ENCODE measurements around the gene SEMA4D. TPM values are rescaled to one million over a fixed set of nuclear protein-coding genes. Genes with fewer than 3 reads are reported as not detected.

The SEMA4D gene
- total and polyA plus RNA-seq, 5 experiments from 2014 or later, result 154 to 573 (median 359) TPM

- ATAC-seq (no peak), DNase-seq (peak in 1 of 10 donors; percentile 60)
- POLR2A ChIA-PET, result interaction anchor here (0.6 kb wide), 1 partner anchor 32 kb away, joined by 3 read pairs; no protein-coding TSS in a partner anchor
- Mint-ChIP-seq H3K27ac (peak overlapping the region in 8 of 10 donors; percentile 41 to 87 (median 72)), H3K4me3 (peak overlapping the region in 1 of 10 donors; percentile 28), H3K4me1 (peaks cover 7 to 28% (median 14%) of the 10 kb centered on the region in 4 donors), H3K36me3 (no peaks in the 10 kb centered on the region), H3K27me3 (no peaks in the 10 kb centered on the region), H3K9me3 (peaks cover 0 to 2% (median 0%) of the 10 kb centered on the region in 9 donors)
Measured at GRCh38 chr9:89367726-89368437, 130.0 kb downstream of the SEMA4D start.

- no peaks in the 10 kb centered on the region for H3K27me3 Mint-ChIP-seq
- peak in 1 of 10 donors; percentile 34 for DNase-seq
- no peak for ATAC-seq
- peaks cover 0 to 1% (median 0%) of the 10 kb centered on the region in 3 donors for H3K36me3 Mint-ChIP-seq
- peak overlapping the region in 4 of 10 donors; percentile 53 to 72 (median 61) for H3K27ac Mint-ChIP-seq
- H3K4me1 Mint-ChIP-seq, result peaks cover 6 to 22% (median 13%) of the 10 kb centered on the region in 4 donors
- POLR2A ChIA-PET, result interaction anchor here (0.6 kb wide), 1 partner anchor 32 kb away, joined by 3 read pairs; no protein-coding TSS in a partner anchor
- peaks cover 0 to 2% (median 0%) of the 10 kb centered on the region in 9 donors for H3K9me3 Mint-ChIP-seq
- no peak overlapping the region for H3K4me3 Mint-ChIP-seq
Measured at GRCh38 chr9:89367281-89367680, 130.6 kb downstream of the SEMA4D start.

GRCh38 chr9:89366711-89367110 lies 131.2 kb downstream of the SEMA4D start:
- Mint-ChIP-seq H3K27ac (peak overlapping the region in 8 of 10 donors; percentile 24 to 70 (median 44)), H3K4me1 (peaks cover 4 to 23% (median 13%) of the 10 kb centered on the region in 4 donors), H3K27me3 (no peaks in the 10 kb centered on the region), H3K36me3 (peaks cover 0 to 7% (median under 1%) of the 10 kb centered on the region in 3 donors), H3K9me3 (peaks cover 0 to 2% (median 0%) of the 10 kb centered on the region in 9 donors), H3K4me3 (no peak overlapping the region)
- ATAC-seq (no peak), DNase-seq (peak in 1 of 10 donors; percentile 15)
- POLR2A ChIA-PET, result no interaction called here

- Mint-ChIP-seq H3K4me1 (peaks cover 4 to 25% (median 18%) of the 10 kb centered on the region in 4 donors), H3K27me3 (no peaks in the 10 kb centered on the region), H3K9me3 (peaks cover 0 to 2% (median 0%) of the 10 kb centered on the region in 9 donors), H3K4me3 (no peak overlapping the region), H3K36me3 (peaks cover 0 to 19% (median 11%) of the 10 kb centered on the region in 3 donors), H3K27ac (peak overlapping the region in 8 of 10 donors; percentile 2 to 79 (median 52))
- POLR2A ChIA-PET, result interaction anchor here (1.0 kb wide), 2 partner anchors 15 to 34 kb away, joined by 3 to 4 read pairs; no protein-coding TSS in a partner anchor
- no peak for ATAC-seq
- no peak for DNase-seq
Measured at GRCh38 chr9:89365532-89365912, 132.4 kb downstream of the SEMA4D start.

- peak overlapping the region in 6 of 10 donors; percentile 2 to 82 (median 62) for H3K27ac Mint-ChIP-seq
- peaks cover 6 to 25% (median 19%) of the 10 kb centered on the region in 4 donors for H3K4me1 Mint-ChIP-seq
- DNase-seq, result no peak
- H3K27me3 Mint-ChIP-seq, result no peaks in the 10 kb centered on the region
- peaks cover 0 to 25% (median 13%) of the 10 kb centered on the region in 3 donors for H3K36me3 Mint-ChIP-seq
- POLR2A ChIA-PET, result interaction anchor here (1.0 to 1.9 kb wide), 3 partner anchors 10 to 34 kb away, joined by 3 to 6 read pairs (median 4); no protein-coding TSS in a partner anchor
- H3K4me3 Mint-ChIP-seq, result peak overlapping the region in 1 of 10 donors; percentile 36
- H3K9me3 Mint-ChIP-seq, result peaks cover 0 to 2% (median 0%) of the 10 kb centered on the region in 9 donors
- ATAC-seq, result no peak
Measured at GRCh38 chr9:89364666-89365531, 133.0 kb downstream of the SEMA4D start.

GRCh38 chr9:89363921-89364665 lies 133.8 kb downstream of the SEMA4D start:
- ATAC-seq (no peak), DNase-seq (no peak)
- Mint-ChIP-seq H3K4me3 (peak overlapping the region in 1 of 10 donors; percentile 36), H3K4me1 (peaks cover 7 to 25% (median 20%) of the 10 kb centered on the region in 4 donors), H3K27me3 (no peaks in the 10 kb centered on the region), H3K27ac (peak overlapping the region in 6 of 10 donors; percentile 27 to 82 (median 62)), H3K9me3 (peaks cover 0 to 2% (median 0%) of the 10 kb centered on the region in 9 donors), H3K36me3 (peaks cover 0 to 33% (median 14%) of the 10 kb centered on the region in 3 donors)
- POLR2A ChIA-PET, result interaction anchor here (1.9 kb wide), 1 partner anchor 11 kb away, joined by 6 read pairs; no protein-coding TSS in a partner anchor

GRCh38 chr9:89363311-89363670 lies 134.6 kb downstream of the SEMA4D start:
- Mint-ChIP-seq H3K36me3 (peaks cover 0 to 41% (median 18%) of the 10 kb centered on the region in 3 donors), H3K27me3 (no peaks in the 10 kb centered on the region), H3K4me1 (peaks cover 7 to 23% (median 17%) of the 10 kb centered on the region in 4 donors), H3K4me3 (no peak overlapping the region), H3K27ac (peak overlapping the region in 6 of 10 donors; percentile 19 to 90 (median 30)), H3K9me3 (peaks cover 0 to 2% (median 0%) of the 10 kb centered on the region in 9 donors)
- DNase-seq, result no peak
- no peak for ATAC-seq
- POLR2A ChIA-PET, result interaction anchor here (1.9 kb wide), 1 partner anchor 12 kb away, joined by 6 read pairs; no protein-coding TSS in a partner anchor

GRCh38 chr9:89362647-89363310 lies 135.1 kb downstream of the SEMA4D start:
- no peaks in the 10 kb centered on the region for H3K27me3 Mint-ChIP-seq
- no peak for ATAC-seq
- H3K36me3 Mint-ChIP-seq, result peaks cover 0 to 46% (median 18%) of the 10 kb centered on the region in 3 donors
- H3K4me3 Mint-ChIP-seq, result no peak overlapping the region
- peak overlapping the region in 3 of 10 donors; percentile 22 to 79 (median 55) for H3K27ac Mint-ChIP-seq
- DNase-seq, result no peak
- POLR2A ChIA-PET, result interaction anchor here (1.9 kb wide), 1 partner anchor 12 kb away, joined by 6 read pairs; no protein-coding TSS in a partner anchor
- H3K4me1 Mint-ChIP-seq, result peaks cover 7 to 20% (median 16%) of the 10 kb centered on the region in 4 donors
- H3K9me3 Mint-ChIP-seq, result no peaks in the 10 kb centered on the region

GRCh38 chr9:89361816-89362646 lies 135.9 kb downstream of the SEMA4D start:
- Mint-ChIP-seq H3K36me3 (peaks cover 0 to 54% (median 18%) of the 10 kb centered on the region in 3 donors), H3K9me3 (no peaks in the 10 kb centered on the region), H3K4me3 (peak overlapping the region in 1 of 10 donors; percentile 24), H3K4me1 (peaks cover 11 to 22% (median 18%) of the 10 kb centered on the region in 4 donors), H3K27ac (peak overlapping the region in 7 of 10 donors; percentile 12 to 83 (median 76)), H3K27me3 (no peaks in the 10 kb centered on the region)
- ATAC-seq (no peak), DNase-seq (no peak)
- POLR2A ChIA-PET, result interaction anchor here (0.6 kb wide), 1 partner anchor 321 kb away, joined by 5 read pairs; no protein-coding TSS in a partner anchor

- H3K27me3 Mint-ChIP-seq, result no peaks in the 10 kb centered on the region
- H3K4me3 Mint-ChIP-seq, result peak overlapping the region in 1 of 10 donors; percentile 8
- peak overlapping the region in 8 of 10 donors; percentile 9 to 83 (median 64) for H3K27ac Mint-ChIP-seq
- POLR2A ChIA-PET, result interaction anchor here (0.6 kb wide), 1 partner anchor 322 kb away, joined by 5 read pairs; no protein-coding TSS in a partner anchor
- peaks cover 0 to 64% (median 22%) of the 10 kb centered on the region in 3 donors for H3K36me3 Mint-ChIP-seq
- H3K9me3 Mint-ChIP-seq, result no peaks in the 10 kb centered on the region
- peaks cover 11 to 19% (median 15%) of the 10 kb centered on the region in 4 donors for H3K4me1 Mint-ChIP-seq
- ATAC-seq (no peak), DNase-seq (no peak)
Measured at GRCh38 chr9:89361031-89361430, 136.9 kb downstream of the SEMA4D start.
